Hepatocyte (in vitro differentiated cells): Measurements from ENCODE around the gene ARHGAP42. TPM values are rescaled to one million over a fixed set of nuclear protein-coding genes. Genes with fewer than 3 reads are reported as not detected.

Experiments
- DNase-seq: peaks from one replicate; pipeline ENCODE4 v3.0.0-alpha.2; 2016; ENCODE audit warnings: low spot score
- H2AFZ ChIP-seq: fragments of 200-600 bp; sonication (generic); 2 replicates; pipeline ENCODE4 v1.6.0; 2016; ENCODE audit warnings: antibody characterized with exemption, mild to moderate bottlenecking
- H3K27ac ChIP-seq: fragments of 200-600 bp; sonication (generic); 2 replicates; pipeline ENCODE4 v1.5.1; 2016; ENCODE audit warnings: mild to moderate bottlenecking
- H3K27me3 ChIP-seq: fragments of 200-600 bp; sonication (generic); 2 replicates; pipeline ENCODE4 v1.6.1; 2016
- H3K36me3 ChIP-seq: fragments of 200-600 bp; sonication (generic); replicated peaks from 2 replicates; pipeline ENCODE4 v1.5.1; 2016; ENCODE audit warnings: low read depth; ENCODE audit not compliant: insufficient read depth
- H3K4me1 ChIP-seq: fragments of 200-600 bp; sonication (generic); 2 replicates; pipeline ENCODE4 v1.5.1; 2016; ENCODE audit warnings: mild to moderate bottlenecking, moderate library complexity; ENCODE audit not compliant: insufficient read depth
- H3K4me2 ChIP-seq: fragments of 200-600 bp; sonication (generic); 2 replicates; pipeline ENCODE4 v1.6.0; 2016
- H3K4me3 ChIP-seq: fragments of 200-600 bp; sonication (generic); 2 replicates; pipeline ENCODE4 v1.5.1; 2016; ENCODE audit warnings: mild to moderate bottlenecking
- H3K79me2 ChIP-seq: fragments of 200-600 bp; sonication (generic); 2 replicates; pipeline ENCODE4 v1.6.0; 2017; ENCODE audit warnings: mild to moderate bottlenecking
- H3K9me2 ChIP-seq: fragments of 200-600 bp; sonication (generic); replicated peaks from 2 replicates; pipeline ENCODE4 v1.6.0; 2017; ENCODE audit warnings: mild to moderate bottlenecking; ENCODE audit not compliant: insufficient read depth
- H3K9me3 ChIP-seq: fragments of 200-600 bp; sonication (generic); 2 replicates; pipeline ENCODE4 v1.5.1; 2016; ENCODE audit warnings: low read depth, mild to moderate bottlenecking
- H4K20me1 ChIP-seq: fragments of 200-600 bp; sonication (generic); 2 replicates; pipeline ENCODE4 v1.6.0; 2016; ENCODE audit warnings: mild to moderate bottlenecking; ENCODE audit not compliant: insufficient read depth, poor library complexity, severe bottlenecking
- CTCF ChIP-seq: fragments of 200-600 bp; sonication (generic); IDR thresholded peaks from 2 replicates; pipeline ENCODE4 v1.5.1; 2016; ENCODE audit warnings: antibody characterized with exemption, mild to moderate bottlenecking; ENCODE audit not compliant: poor library complexity
- EZH2 ChIP-seq: fragments of 200-600 bp; sonication (generic); IDR thresholded peaks from 2 replicates; pipeline ENCODE4 v1.6.1; 2016; ENCODE audit warnings: antibody characterized with exemption, mild to moderate bottlenecking, borderline replicate concordance
- EZH2phosphoT487 ChIP-seq: fragments of 200-600 bp; sonication (generic); IDR thresholded peaks from one replicate; pipeline ENCODE4 v1.6.1; 2018; ENCODE audit warnings: antibody characterized with exemption, mild to moderate bottlenecking, low read depth, moderate library complexity; ENCODE audit not compliant: unreplicated experiment, severe bottlenecking
- WGBS: methylation state at CpG from one replicate; pipeline ENCODE4 v1.1.6; 2016; ENCODE audit warnings: low lambda C conversion rate; ENCODE audit errors: missing lambda C conversion rate; 5-methylcytosine and 5-hydroxymethylcytosine counted together
- polyA plus RNA-seq: library from polyadenylated mRNA; unstranded; fragments of >200 nt; fragmentation: Nextera tagmentation; extraction: Ambion mirVana; gene quantifications from 2 replicates; pipeline ENCODE4 v1.2.1, GENCODE V29; 2016
- total RNA-seq: library from RNA; depleted of rRNA; stranded (reverse); fragments of >200 nt; gene quantifications from 2 replicates; pipeline ENCODE4 v1.2.3, GENCODE V29; 2014

The ARHGAP42 gene
- total and polyA plus RNA-seq, 2 experiments from 2014 or later, result 8.7 to 26.5 TPM

- no peak for TF ChIP-seq EZH2
- no peak for TF ChIP-seq CTCF
- no peak for TF ChIP-seq EZH2phosphoT487
Observed at GRCh38 chr11:100851584-100852152, 164.6 kb downstream of the ARHGAP42 start.

GRCh38 chr11:100855466-100856067, 168.5 kb downstream of the ARHGAP42 start:
- no peaks in the 10 kb centered on the region for H3K9me2 ChIP-seq
- TF ChIP-seq CTCF, result peak; percentile 74
- no peak for TF ChIP-seq EZH2
- no peak for TF ChIP-seq EZH2phosphoT487
- peaks cover 11% of the 10 kb centered on the region for H3K4me1 ChIP-seq
- peaks cover 14% of the 10 kb centered on the region for H3K79me2 ChIP-seq
- 15% methylated on average over 1 of the region's 1 CpG for WGBS
- H3K27me3 ChIP-seq, result no peaks in the 10 kb centered on the region
- peak; percentile 70 for DNase-seq
- no peaks in the 10 kb centered on the region for H3K9me3 ChIP-seq
- H2AFZ ChIP-seq, result no peak overlapping the region
- no peak overlapping the region for H3K27ac ChIP-seq
- H3K4me2 ChIP-seq, result no peak overlapping the region
- H3K4me3 ChIP-seq, result no peak overlapping the region
- H3K36me3 ChIP-seq, result no peaks in the 10 kb centered on the region
- no peaks in the 10 kb centered on the region for H4K20me1 ChIP-seq

More at GRCh38 chr11:100851584-100852152, 164.6 kb downstream of the ARHGAP42 start:
- H3K27ac ChIP-seq, result no peak overlapping the region
- H3K9me2 ChIP-seq, result no peaks in the 10 kb centered on the region
- H3K36me3 ChIP-seq, result no peaks in the 10 kb centered on the region
- no peak overlapping the region for H3K4me3 ChIP-seq
- no peaks in the 10 kb centered on the region for H3K27me3 ChIP-seq
- no peak for DNase-seq
- H4K20me1 ChIP-seq, result no peaks in the 10 kb centered on the region
- peaks cover 11% of the 10 kb centered on the region for H3K79me2 ChIP-seq
- no peak overlapping the region for H2AFZ ChIP-seq
- 93% methylated on average over 5 of the region's 5 CpGs for WGBS
- H3K9me3 ChIP-seq, result no peaks in the 10 kb centered on the region
- H3K4me2 ChIP-seq, result no peak overlapping the region
- H3K4me1 ChIP-seq, result peaks cover 30% of the 10 kb centered on the region

- H3K79me2 ChIP-seq, result peaks cover 9% of the 10 kb centered on the region
- no peak overlapping the region for H3K27ac ChIP-seq
- TF ChIP-seq CTCF, result no peak
- no peak for TF ChIP-seq EZH2phosphoT487
- no peak for TF ChIP-seq EZH2
- no peaks in the 10 kb centered on the region for H3K9me3 ChIP-seq
- no peak for DNase-seq
- 34% methylated on average over 4 of the region's 4 CpGs for WGBS
- no peaks in the 10 kb centered on the region for H3K27me3 ChIP-seq
- H3K36me3 ChIP-seq, result no peaks in the 10 kb centered on the region
- no peaks in the 10 kb centered on the region for H4K20me1 ChIP-seq
- H3K4me1 ChIP-seq, result peaks cover 10% of the 10 kb centered on the region
- no peaks in the 10 kb centered on the region for H3K9me2 ChIP-seq
- H3K4me2 ChIP-seq, result no peak overlapping the region
- H3K4me3 ChIP-seq, result no peak overlapping the region
- no peak overlapping the region for H2AFZ ChIP-seq
Observed at GRCh38 chr11:100857236-100858005, 170.3 kb downstream of the ARHGAP42 start.
